ENCODE measurements around the gene TICRR. TPM values are rescaled to one million over a fixed set of nuclear protein-coding genes. Genes with fewer than 3 reads are reported as not detected.

Gene TICRR
- total and polyA plus RNA-seq, 2 of the 8 experiments (the other 6 are each of a cell fraction or from before 2014, with no cell fraction given), result 13.1 to 34.8 TPM

- Histone ChIP-seq H3K4ac (replicated peaks; ENCODE audit: insufficient read length, low read depth, low read length) (no peak overlapping the region), H3K9ac (replicated peaks in 1 of 4; ENCODE audit: extremely low read depth in 1 of 4, low read depth in 3 of 4, low read length in 3 of 4) (no peak overlapping the region), H3K9me3 (ENCODE audit: insufficient read depth in 2 of 2, low read depth in 1 of 2, low read length in 1 of 2) (no peaks in the 10 kb centered on the region), H4K5ac (ENCODE audit: insufficient read length, low read depth, low read length) (no peak overlapping the region), H2BK5ac (ENCODE audit: low read depth, low read length) (no peak overlapping the region), H3K4me1 (replicated peaks in 1 of 4; ENCODE audit: control insufficient read depth in 3 of 4, insufficient read depth in 4 of 4, low read length in 3 of 4) (no peaks in the 10 kb centered on the region), H3K23ac (ENCODE audit: insufficient read length) (no peak overlapping the region), H3K4me2 (ENCODE audit: insufficient read depth in 1 of 2, low read depth in 2 of 2, low read length in 2 of 2) (no peak overlapping the region), H3K14ac (ENCODE audit: insufficient read length) (no peak overlapping the region), H2BK15ac (ENCODE audit: low read length) (no peak overlapping the region), H2BK12ac (ENCODE audit: low read depth, low read length) (no peak overlapping the region), H3K56ac (replicated peaks; ENCODE audit: insufficient read length, low read depth, low read length) (no peak overlapping the region), H4K91ac (replicated peaks; ENCODE audit: insufficient read length, low read length) (no peak overlapping the region), H2BK20ac (ENCODE audit: low read length) (no peak overlapping the region), H3K27me3 (replicated peaks in 1 of 4; ENCODE audit: control insufficient read depth in 3 of 4, extremely low read depth in 1 of 4, insufficient read depth in 3 of 4, low read length in 3 of 4) (no peaks in the 10 kb centered on the region), H3K18ac (ENCODE audit: extremely low read depth, low read length) (no peak overlapping the region), H3K23me2 (ENCODE audit: low read depth, low read length) (no peaks in the 10 kb centered on the region), H3K27ac (ENCODE audit: low read depth, low read length) (no peak overlapping the region), H2BK120ac (replicated peaks; ENCODE audit: low read depth, low read length) (no peak overlapping the region), H4K20me1 (replicated peaks in 1 of 2; ENCODE audit: control insufficient read depth in 1 of 2, insufficient read depth in 2 of 2, low read length in 2 of 2) (peaks cover 8 to 21% of the 10 kb centered on the region in 2 experiments), H3K79me1 (ENCODE audit: low read depth, low read length) (0 out of 2 replicates have a peak, but pooled peaks cover 3% of the 10 kb centered on the region), H2AK5ac (ENCODE audit: low read depth, low read length) (no peak overlapping the region), H4K8ac (ENCODE audit: extremely low read depth, insufficient read depth, low read length) (no peak overlapping the region), H3K36me3 (ENCODE audit: control insufficient read depth in 2 of 4, insufficient read depth in 4 of 4, low read length in 3 of 4) (peaks cover 48 to 94% (median 78%) of the 10 kb centered on the region in 4 experiments), H3K4me3 (ENCODE audit: extremely low read depth in 1 of 4, insufficient read depth in 2 of 4, low read depth in 3 of 4, low read length in 4 of 4) (no peak overlapping the region), H3K79me2 (ENCODE audit: control insufficient read depth in 1 of 2, insufficient read depth in 2 of 2, low read length in 2 of 2) (no peaks in the 10 kb centered on the region), H2AFZ (ENCODE audit: low read length) (no peak overlapping the region)
- FAIRE-seq (no peak), DNase-seq (ENCODE audit: low read depth in 1 of 2, low spot score in 2 of 2) (no peak)
- ChIA-PET CTCF (ENCODE audit: partially characterized antibody) (interaction anchor here (0.9 kb wide), 1 partner anchor 10 kb away, joined by 3 read pairs; no protein-coding TSS in a partner anchor), POLR2A (ENCODE audit: partially characterized antibody) (interaction anchor here (1.8 to 3.0 kb wide), 4 partner anchors 9 to 46 kb away, joined by 3 to 6 read pairs (median 5); partner anchors contain the start of gene TICRR)
- WGBS, 2 experiments (ENCODE audit: extremely low coverage in 1 of 2, insufficient coverage in 1 of 2, insufficient read length in 1 of 2, insufficient replicate concordance in 2 of 2, low coverage in 1 of 2, low lambda C conversion rate in 2 of 2, missing lambda C conversion rate in 1 of 2), result 98% methylated on average over 4 of the region's 4 CpGs; no CpG with 5 or more reads in 1 of the 2 experiments
- TF ChIP-seq CEBPB (IDR thresholded peaks at IDR 0.05; ENCODE audit: low read depth, low read length), result no peak
- TF ChIP-seq HDAC6 (IDR thresholded peaks at IDR 0.05; ENCODE audit: low read depth, low read length), result no peak
- TF ChIP-seq SP2 (IDR thresholded peaks at IDR 0.05; ENCODE audit: low read length), result no peak
- TF ChIP-seq SIRT6 (IDR thresholded peaks at IDR 0.05; ENCODE audit: low read length), result no peak
- TF ChIP-seq TAF7 (optimal IDR thresholded peaks at IDR 0.05; ENCODE audit: borderline replicate concordance, low read depth, low read length), result no peak
- TF ChIP-seq ZNF274 (IDR thresholded peaks at IDR 0.05; ENCODE audit: borderline replicate concordance, extremely low read depth, low read length), result no peak
- no peak for TF ChIP-seq TBP (IDR thresholded peaks at IDR 0.05; ENCODE audit: low read depth, low read length)
- TF ChIP-seq BCL11A (IDR thresholded peaks at IDR 0.05; ENCODE audit: low read depth in 2 of 2, low read length in 2 of 2), result no peak
- no peak for TF ChIP-seq GTF2F1 (IDR thresholded peaks at IDR 0.05; ENCODE audit: borderline replicate concordance, low read depth, low read length)
- TF ChIP-seq POLR2AphosphoS5 (IDR thresholded peaks at IDR 0.05; ENCODE audit: low read depth, low read length), result no peak
- TF ChIP-seq RXRA (IDR thresholded peaks at IDR 0.05; ENCODE audit: insufficient read depth, low read depth, low read length), result no peak
- no peak for TF ChIP-seq CHD1 (IDR thresholded peaks at IDR 0.05; ENCODE audit: low read depth, low read length)
- no peak for TF ChIP-seq FOSL1 (IDR thresholded peaks at IDR 0.05; ENCODE audit: insufficient read depth, low read depth, low read length)
- TF ChIP-seq ATF2 (IDR thresholded peaks at IDR 0.05; ENCODE audit: low read length), result no peak
Measured at GRCh38 chr15:89621547-89621946, 46.3 kb downstream of the TICRR start.
